TTC549 (cell line): ENCODE results near the gene EVL.

Experiments
- FAIRE-seq: peaks from 2 replicates; lab custom pipeline; 2012; peaks lifted over from hg19 to GRCh38; lab: Jason Lieb, UNC

Gene EVL

GRCh38 chr14:100130521-100130920, 65.3 kb downstream of the EVL start:
- FAIRE-seq, result no peak

GRCh38 chr14:100131181-100131580, 66.0 kb downstream of the EVL start:
- FAIRE-seq, result no peak

- no peak for FAIRE-seq
Measured at GRCh38 chr14:100132161-100132902, 67.1 kb downstream of the EVL start.

DNA sequence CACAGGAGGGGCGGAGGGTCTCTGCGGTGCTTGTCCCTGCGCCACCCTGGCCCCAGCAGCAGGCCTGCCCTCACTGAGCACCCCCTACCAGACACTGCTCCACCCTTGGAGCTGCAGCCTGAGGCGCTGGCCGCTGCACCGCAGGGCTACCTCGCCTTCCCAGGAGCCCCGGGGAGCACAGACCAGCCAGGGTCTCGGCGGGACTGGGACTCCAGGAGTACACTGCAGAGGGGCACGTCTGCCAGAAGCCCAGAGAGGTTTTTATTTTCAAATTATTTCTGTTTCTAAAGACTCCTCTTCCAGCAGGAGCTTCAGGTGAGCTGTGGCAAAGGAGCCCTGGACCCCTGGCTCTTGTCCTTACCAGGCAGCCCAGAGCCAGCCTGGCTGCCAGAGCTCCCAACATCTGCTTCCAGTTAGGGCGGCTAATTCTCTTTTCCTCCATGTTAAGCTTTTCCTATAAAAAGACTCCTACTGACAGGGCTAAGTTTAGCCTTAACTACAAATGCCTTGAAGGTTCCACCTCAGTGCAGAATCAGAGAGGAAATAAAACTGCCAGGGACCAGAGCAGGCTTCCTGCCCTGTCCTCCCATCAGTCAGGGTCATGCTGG, 67.8 kb downstream of the EVL start:
- no peak for FAIRE-seq

DNA sequence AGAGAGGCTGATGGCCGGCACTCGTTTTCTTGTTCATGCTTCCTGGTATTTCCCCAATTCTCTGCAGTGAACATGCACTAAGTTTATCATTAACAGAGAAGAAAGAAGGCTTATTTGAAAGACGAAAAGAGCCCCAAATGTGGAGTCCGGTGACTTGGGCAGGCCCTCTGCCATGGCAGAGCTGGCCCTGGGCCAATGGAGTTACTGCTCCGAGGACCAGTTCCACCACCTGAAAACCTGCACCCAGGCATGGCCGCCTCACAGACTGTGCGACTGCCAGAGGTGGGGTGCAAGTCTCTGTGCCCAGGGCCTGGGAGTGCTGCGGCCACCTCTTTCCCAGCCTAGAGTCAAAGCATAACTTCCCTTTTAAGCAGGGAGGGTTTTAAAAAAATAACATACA, 69.4 kb downstream of the EVL start:
- FAIRE-seq, result no peak

GRCh38 chr14:100135073-100135472, 69.9 kb downstream of the EVL start:
- FAIRE-seq, result no peak

- FAIRE-seq, result no peak
Measured at GRCh38 chr14:100135784-100136183, 70.6 kb downstream of the EVL start.

DNA sequence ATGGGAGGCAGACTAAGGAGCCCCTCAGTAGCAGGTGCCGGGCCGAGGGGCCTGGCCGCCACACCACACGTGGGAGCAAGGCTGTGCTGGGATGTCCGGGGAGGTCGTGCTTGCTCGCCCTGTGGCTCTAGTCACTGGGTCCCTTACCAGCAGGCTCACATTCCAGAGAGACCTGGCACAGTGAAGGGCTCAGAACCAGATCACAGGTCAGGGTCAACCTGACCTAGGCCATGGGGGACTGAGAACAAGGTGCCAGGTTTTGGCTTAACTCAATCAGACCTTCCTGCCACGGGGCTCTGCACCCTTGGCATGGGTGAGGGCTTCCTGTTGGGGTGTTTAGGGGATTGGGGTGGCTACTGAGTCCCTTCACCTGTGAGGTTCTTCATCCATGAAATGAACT, 72.0 kb downstream of the EVL start:
- no peak for FAIRE-seq

GRCh38 chr14:100138082-100138787, 73.0 kb downstream of the EVL start:
- no peak for FAIRE-seq

DNA sequence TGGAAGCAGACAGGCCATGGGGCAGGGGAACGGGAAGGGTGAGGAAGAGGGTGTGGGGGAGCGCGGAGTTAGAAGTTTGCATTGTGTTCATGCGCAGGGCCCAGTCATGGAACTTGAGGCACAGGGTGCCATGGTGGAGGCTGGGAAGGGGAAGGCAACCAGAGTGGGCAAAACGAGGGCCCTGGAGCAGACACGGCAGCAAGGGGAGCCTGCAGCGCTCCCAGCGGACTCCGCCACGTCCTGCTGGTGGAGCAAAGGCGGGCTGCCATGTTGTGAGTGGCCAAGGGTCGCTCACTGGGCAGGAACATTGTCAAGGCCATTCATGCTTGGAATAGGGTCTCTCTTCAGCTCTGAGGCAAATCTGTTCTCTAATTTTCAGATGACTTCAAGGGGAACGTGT, 73.7 kb downstream of the EVL start:
- FAIRE-seq, result no peak

GRCh38 chr14:100140452-100141078, 75.3 kb downstream of the EVL start:
- FAIRE-seq, result no peak

GRCh38 chr14:100141098-100141497, 75.9 kb downstream of the EVL start:
- FAIRE-seq, result no peak

GRCh38 chr14:100142073-100143040, 77.1 kb downstream of the EVL start:
- FAIRE-seq, result no peak

DNA sequence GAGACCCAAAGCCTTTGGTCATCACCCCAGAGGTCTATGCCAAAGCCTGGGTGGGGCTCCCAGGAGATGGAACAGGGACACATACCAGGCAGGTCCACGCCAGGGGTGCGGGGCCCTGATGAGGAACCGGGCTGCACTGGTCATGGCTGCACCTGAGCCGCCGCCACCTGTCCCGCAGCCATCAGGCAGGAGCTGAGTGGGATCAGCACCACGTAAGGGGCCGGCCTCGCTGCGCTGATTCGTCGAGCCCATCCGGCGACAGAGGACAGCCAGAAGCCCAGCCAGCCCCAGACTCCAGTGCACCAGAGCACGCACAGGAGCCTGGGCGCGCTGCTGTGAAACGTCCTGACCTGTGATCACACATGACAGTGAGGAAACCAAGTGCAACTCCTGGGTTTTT, 78.3 kb downstream of the EVL start:
- no peak for FAIRE-seq

GRCh38 chr14:100143934-100144333, 78.7 kb downstream of the EVL start:
- no peak for FAIRE-seq

DNA sequence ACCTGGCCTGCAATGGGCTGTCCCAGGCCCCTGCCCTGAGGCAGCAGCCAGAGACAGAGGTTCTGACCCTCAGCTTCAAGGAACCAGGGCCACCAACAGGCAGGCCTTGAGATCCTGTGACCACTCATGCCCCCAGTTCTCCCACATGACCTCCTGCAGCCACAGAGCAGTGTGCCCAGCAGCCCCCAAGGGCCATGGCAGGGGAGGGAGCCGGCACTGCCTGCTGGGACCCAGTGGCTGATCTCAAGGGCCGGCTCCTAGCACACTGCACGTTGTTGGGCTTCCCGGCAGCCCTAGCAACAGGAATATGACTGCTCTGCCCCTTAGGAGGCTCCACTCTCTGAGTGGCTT, 79.4 kb downstream of the EVL start:
- FAIRE-seq, result no peak

DNA sequence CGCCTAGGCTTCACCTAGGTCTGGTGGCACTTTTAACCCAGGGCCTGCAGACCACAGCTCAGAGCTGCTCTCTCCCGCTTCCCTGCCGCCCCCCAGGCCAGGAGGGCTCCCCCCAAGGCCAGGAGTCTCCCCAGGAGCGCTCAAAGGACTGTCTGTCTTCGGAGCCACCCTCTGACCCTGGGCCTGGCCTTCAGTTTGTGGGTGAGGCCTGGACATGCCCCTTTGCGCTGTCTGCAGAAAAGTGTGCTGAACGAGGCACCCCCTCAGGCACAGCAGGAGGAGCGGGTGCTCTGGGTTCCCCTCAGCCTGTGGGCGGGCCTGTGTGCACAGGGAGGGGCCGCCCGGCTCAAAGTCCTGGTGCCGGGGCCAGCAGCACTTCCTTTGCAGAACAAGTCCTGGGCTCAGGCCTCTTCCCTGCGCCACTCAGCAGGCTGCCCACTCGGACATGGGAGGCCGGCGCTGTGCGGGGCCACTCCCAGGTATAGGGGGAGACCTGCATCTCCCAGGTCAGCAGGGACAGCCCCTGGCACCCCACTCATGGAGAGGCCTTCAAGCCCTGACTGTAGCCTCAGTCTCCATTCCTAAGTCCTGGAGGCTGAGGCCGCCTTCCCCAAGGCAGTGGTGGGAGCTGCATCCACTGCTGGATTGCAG, 79.9 kb downstream of the EVL start:
- no peak for FAIRE-seq

- no peak for FAIRE-seq
Measured at GRCh38 chr14:100145682-100146464, 80.7 kb downstream of the EVL start.

GRCh38 chr14:100146531-100147091, 81.4 kb downstream of the EVL start:
- FAIRE-seq, result no peak

DNA sequence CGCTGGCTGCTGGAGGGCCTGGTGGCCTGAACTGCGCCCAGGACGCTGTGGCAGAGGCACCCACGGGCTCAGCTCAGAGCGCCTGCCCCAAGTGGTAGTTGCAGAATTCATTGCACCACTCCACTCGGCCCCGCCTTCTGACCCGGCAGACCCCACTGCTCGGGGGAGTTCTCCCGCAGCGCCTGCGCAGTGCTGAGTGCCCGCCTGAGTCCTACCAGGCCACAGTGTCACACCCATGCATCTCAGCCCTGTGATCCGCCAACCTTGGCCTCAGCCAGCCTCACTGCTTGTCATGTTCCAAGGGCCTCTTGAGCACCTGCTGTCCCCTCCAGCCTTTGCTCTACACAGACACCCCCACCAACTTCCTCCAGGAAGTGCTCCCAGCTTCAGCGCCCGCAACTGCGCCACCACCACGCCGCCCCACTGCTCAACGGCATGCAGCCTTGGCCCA, 82.0 kb downstream of the EVL start:
- FAIRE-seq, result no peak
